ENCODE results near the gene TBX18.

Gene TBX18

GRCh38 chr6:84772428-84773132, 8.2 kb upstream of the TBX18 start:
- DNase-seq = no peak

GRCh38 chr6:84771756-84772356, 7.5 kb upstream of the TBX18 start:
- no peak for DNase-seq

GRCh38 chr6:84771125-84771755, 6.8 kb upstream of the TBX18 start:
- DNase-seq = no peak

- no peak for DNase-seq
Measured at GRCh38 chr6:84770521-84770920, 6.1 kb upstream of the TBX18 start.

GRCh38 chr6:84769306-84769705, 4.9 kb upstream of the TBX18 start:
- no peak for DNase-seq

- no peak for DNase-seq
Measured at GRCh38 chr6:84768442-84769174, 4.2 kb upstream of the TBX18 start.

- DNase-seq = no peak
Measured at GRCh38 chr6:84767526-84768201, 3.3 kb upstream of the TBX18 start.

- no peak for DNase-seq
Measured at GRCh38 chr6:84766799-84767525, 2.6 kb upstream of the TBX18 start.

- no peak for DNase-seq
Measured at GRCh38 chr6:84766118-84766798, 1.9 kb upstream of the TBX18 start.

GRCh38 chr6:84763886-84764331, 489 bp downstream of the TBX18 start:
- peak in 1 of 4 experiments; percentile 21 for DNase-seq

GRCh38 chr6:84763003-84763885, 1.2 kb downstream of the TBX18 start:
- peak in 2 of 4 experiments; percentile 10 to 15 for DNase-seq

GRCh38 chr6:84762220-84763002, 2.0 kb downstream of the TBX18 start:
- DNase-seq = no peak

- no peak for DNase-seq
Measured at GRCh38 chr6:84758486-84758885, 5.9 kb downstream of the TBX18 start.

GRCh38 chr6:84756877-84757276, 7.5 kb downstream of the TBX18 start:
- no peak for DNase-seq

- no peak for DNase-seq
Measured at GRCh38 chr6:84756466-84756865, 7.9 kb downstream of the TBX18 start.

- DNase-seq = no peak
Measured at GRCh38 chr6:84753173-84753572, 11.2 kb downstream of the TBX18 start.

GRCh38 chr6:84752118-84752850, 12.1 kb downstream of the TBX18 start:
- no peak for DNase-seq

GRCh38 chr6:84749181-84749580, 15.2 kb downstream of the TBX18 start:
- no peak for DNase-seq

GRCh38 chr6:84748376-84748775, 16.0 kb downstream of the TBX18 start:
- DNase-seq = no peak
